GM12872 (cell line): ENCODE measurements around the gene SPACA5.

ENCODE experiments used
- TF ChIP-seq, protein P1 (sequence below): IDR thresholded peaks from 3 replicates; pipeline ENCODE4 v1.5.1; 2011; ENCODE audit warnings: low read depth, mild to moderate bottlenecking, low read length, moderate library complexity; ENCODE audit not compliant: insufficient read depth

SPACA5 gene

GRCh38 chrX:48045410-48046311 is 38.9 kb downstream of the SPACA5 start:
- TF ChIP-seq, protein P1, sequence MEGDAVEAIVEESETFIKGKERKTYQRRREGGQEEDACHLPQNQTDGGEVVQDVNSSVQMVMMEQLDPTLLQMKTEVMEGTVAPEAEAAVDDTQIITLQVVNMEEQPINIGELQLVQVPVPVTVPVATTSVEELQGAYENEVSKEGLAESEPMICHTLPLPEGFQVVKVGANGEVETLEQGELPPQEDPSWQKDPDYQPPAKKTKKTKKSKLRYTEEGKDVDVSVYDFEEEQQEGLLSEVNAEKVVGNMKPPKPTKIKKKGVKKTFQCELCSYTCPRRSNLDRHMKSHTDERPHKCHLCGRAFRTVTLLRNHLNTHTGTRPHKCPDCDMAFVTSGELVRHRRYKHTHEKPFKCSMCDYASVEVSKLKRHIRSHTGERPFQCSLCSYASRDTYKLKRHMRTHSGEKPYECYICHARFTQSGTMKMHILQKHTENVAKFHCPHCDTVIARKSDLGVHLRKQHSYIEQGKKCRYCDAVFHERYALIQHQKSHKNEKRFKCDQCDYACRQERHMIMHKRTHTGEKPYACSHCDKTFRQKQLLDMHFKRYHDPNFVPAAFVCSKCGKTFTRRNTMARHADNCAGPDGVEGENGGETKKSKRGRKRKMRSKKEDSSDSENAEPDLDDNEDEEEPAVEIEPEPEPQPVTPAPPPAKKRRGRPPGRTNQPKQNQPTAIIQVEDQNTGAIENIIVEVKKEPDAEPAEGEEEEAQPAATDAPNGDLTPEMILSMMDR = no peak

GRCh38 chrX:48046846-48047245 is 40.1 kb downstream of the SPACA5 start:
- TF ChIP-seq, protein P1 = no peak

DNA sequence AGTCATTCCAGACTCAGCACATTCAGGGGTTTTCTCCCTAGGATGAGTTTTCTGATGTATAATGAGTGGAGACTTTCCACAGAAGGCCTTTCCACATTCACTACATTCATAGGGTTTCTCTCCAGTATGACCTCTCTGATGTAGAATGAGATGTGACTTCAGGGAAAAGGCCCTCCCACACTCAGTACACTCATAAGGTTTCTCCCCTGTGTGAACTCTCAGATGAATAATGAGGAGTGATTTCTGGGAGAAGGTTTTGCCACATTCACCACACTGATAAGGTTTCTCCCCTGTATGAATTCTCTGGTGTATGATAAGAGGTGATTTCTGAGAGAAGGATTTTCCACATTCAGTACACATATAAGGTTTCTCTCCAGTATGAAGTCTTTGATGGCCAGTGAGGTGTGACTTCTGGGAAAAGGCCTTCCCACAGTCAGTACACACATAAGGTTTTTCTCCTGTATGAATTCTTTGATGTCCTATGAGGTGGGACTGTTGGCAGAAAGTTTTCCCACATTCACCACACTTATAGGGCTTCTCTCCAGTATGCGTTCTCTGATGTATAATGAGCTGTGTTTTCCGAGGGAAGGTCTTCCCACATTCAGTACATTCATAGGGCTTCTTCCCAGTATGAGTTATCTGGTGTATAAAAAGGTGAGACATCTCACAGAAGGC is 52.0 kb downstream of the SPACA5 start:
- TF ChIP-seq, protein P1 = no peak

DNA sequence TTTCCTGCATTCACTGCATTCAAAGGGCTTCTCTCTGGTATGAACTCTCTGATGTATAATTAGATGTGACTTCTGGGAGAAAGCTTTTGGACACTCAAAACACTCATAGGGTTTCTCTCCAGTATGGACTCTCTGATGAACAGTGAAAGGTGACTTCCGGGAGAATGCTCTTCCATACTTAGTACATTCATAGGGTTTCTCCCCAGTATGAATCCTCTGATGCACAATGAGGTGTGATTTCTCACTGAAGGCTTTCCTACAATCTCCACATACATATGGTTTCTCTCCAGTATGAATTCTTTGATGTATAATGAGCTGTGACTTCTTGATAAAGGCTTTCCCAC is 52.5 kb downstream of the SPACA5 start:
- TF ChIP-seq, protein P1 = no peak
